ENCODE measurements around the gene HOXB5.

GRCh38 chr17:48586355-48587258 is 7.0 kb downstream of the HOXB5 start:
- TF ChIP-seq CTCF (IDR thresholded peaks at IDR 0.05) (no peak), EZH2 (IDR thresholded peaks at IDR 0.05; ENCODE audit: borderline replicate concordance, insufficient read depth, low read depth, low read length, poor library complexity, severe bottlenecking) (no peak)
